Nephron (organoid): ENCODE results near the gene PLIN4.

Source experiments
- H3K27ac Mint-ChIP-seq, 3 experiments: 2 replicates each; pipeline ENCODE4 v1.8.0; 2020; ENCODE audit warnings: mixed read lengths in 3 of 3, mild to moderate bottlenecking in 2 of 3, moderate library complexity in 1 of 3
- H3K27me3 Mint-ChIP-seq: 2 replicates; pipeline ENCODE4 v1.8.0; 2021; ENCODE audit warnings: low read depth, mild to moderate bottlenecking, moderate library complexity, mixed read lengths
- H3K36me3 Mint-ChIP-seq: 2 replicates; pipeline ENCODE4 v1.8.0; 2020; ENCODE audit warnings: low read depth, mixed read lengths
- H3K4me1 Mint-ChIP-seq: 2 replicates; pipeline ENCODE4 v1.8.0; 2020; ENCODE audit warnings: mixed read lengths
- H3K4me3 Mint-ChIP-seq, 3 experiments: 2 replicates each; pipeline ENCODE4 v1.8.0; 2020; ENCODE audit warnings: mild to moderate bottlenecking in 3 of 3, mixed read lengths in 3 of 3, moderate library complexity in 2 of 3
- H3K9me3 Mint-ChIP-seq: 2 replicates; pipeline ENCODE4 v1.8.0; 2020; ENCODE audit warnings: mixed read lengths
- TF ChIP-seq, protein P1 (sequence below), 3 experiments: fragments of 200-600 bp; sonication (generic); IDR thresholded peaks; one replicate each; pipeline ENCODE4 v1.5.0; 2021; ENCODE audit warnings: antibody characterized with exemption in 3 of 3; ENCODE audit not compliant: unreplicated experiment in 3 of 3

PLIN4 gene

DNA sequence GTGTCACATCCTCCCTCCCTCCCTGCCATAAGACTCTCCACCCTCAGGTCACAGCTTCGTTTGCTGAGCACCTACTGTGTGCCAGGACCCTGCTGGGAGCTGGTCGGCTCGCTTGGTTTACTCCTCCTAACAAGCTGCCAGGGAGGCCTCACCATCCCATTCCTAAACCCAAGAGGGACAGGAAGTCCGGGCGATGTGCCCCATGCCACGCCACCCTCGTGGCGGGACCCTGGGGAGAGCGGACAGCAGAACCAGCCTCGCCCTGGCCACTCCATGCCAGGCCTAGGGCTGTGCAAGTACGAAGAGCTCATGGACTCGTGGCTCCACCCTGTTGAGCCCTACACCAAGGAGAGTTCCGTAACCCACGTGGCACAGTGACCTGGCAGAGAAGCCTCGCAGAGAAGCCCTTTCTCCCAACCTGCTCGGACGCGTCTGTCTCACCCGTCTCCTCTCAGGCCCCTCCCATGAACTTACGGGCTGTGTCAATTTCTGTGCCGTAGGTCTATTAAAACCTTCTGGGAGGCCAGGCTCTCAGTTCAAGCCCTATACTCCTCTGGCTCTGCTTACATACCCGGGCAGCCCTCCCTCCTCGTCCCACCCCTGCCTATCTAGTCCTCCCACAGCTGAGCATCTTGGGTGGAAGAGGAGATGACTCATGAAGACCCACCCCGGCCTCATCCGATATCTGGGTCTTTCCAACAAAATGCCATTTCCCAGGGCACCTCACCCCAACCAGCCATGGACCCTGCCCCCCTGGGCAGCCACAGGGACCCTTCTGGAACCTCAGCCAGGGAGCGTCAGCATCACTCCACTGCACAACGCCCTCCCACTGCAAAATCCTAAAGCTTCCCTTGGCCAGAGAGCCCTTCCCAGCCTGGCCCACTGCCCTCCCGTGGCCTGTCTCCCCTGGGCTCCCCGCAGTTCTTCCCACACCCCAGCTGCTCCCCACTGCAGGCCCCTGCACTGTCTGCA is 63.3 kb downstream of the PLIN4 start:
- Mint-ChIP-seq H3K27me3 (no peaks in the 10 kb centered on the region), H3K9me3 (no peaks in the 10 kb centered on the region), H3K4me1 (peaks cover 21% of the 10 kb centered on the region), H3K27ac (peak overlapping the region; percentile 99), H3K36me3 (peaks cover 12% of the 10 kb centered on the region), H3K4me3 (peak overlapping the region; percentile 96 to 98 (median 96))
- TF ChIP-seq, protein P1, sequence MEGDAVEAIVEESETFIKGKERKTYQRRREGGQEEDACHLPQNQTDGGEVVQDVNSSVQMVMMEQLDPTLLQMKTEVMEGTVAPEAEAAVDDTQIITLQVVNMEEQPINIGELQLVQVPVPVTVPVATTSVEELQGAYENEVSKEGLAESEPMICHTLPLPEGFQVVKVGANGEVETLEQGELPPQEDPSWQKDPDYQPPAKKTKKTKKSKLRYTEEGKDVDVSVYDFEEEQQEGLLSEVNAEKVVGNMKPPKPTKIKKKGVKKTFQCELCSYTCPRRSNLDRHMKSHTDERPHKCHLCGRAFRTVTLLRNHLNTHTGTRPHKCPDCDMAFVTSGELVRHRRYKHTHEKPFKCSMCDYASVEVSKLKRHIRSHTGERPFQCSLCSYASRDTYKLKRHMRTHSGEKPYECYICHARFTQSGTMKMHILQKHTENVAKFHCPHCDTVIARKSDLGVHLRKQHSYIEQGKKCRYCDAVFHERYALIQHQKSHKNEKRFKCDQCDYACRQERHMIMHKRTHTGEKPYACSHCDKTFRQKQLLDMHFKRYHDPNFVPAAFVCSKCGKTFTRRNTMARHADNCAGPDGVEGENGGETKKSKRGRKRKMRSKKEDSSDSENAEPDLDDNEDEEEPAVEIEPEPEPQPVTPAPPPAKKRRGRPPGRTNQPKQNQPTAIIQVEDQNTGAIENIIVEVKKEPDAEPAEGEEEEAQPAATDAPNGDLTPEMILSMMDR (IDR thresholded peaks at IDR 0.05; ENCODE audit: unreplicated experiment in 3 of 3), result no peak

DNA sequence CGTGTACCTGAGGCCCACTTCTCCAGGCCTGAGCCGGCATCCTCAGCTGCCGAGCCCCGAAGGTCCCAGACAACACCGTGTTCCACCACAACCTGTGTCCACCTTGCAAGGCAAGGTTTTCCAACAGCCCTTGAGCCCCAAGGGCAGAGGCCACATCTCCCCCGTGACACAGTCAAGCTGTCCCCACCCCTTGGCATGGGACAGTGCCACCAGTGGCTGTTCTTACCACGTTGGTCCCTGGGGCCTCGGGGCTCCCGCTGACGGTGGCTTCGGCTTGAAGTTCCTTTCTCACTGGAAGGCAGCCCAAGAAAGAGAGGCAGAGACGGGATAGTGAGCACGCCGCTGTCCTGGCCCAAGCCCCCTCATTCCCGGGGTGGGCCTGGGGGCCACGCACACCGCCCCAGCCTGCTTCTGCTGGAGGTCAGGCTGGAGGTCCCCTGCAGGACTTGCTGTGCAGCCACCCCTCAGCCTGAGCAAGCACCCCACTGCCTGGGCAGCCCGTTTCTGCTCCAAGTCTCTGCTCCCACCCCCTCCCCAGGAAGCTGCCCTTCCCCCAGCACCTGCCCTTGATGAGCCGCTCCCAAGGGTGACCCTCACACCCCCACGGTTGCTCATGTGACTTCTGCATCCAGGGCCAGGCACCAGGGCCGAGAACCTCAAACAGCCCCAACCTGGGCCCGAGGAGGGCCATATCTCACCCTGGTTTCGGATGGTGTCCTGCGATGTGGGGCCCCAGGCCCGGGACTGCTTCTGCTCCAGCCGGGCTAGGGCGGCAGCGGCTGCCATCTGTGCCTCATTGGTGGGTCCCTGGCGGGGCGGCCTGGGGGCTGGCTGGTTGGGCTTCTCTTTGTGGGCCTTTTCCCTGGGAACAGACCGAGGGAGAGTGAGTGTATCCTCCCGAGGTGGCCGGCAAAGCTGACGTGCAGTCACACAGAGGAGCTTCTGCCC is 64.8 kb downstream of the PLIN4 start:
- H3K27ac Mint-ChIP-seq, result peak overlapping the region in 1 of 3 experiments; percentile 21
- H3K4me1 Mint-ChIP-seq, result peaks cover 31% of the 10 kb centered on the region
- peaks cover 26% of the 10 kb centered on the region for H3K36me3 Mint-ChIP-seq
- no peak overlapping the region for H3K4me3 Mint-ChIP-seq
- no peaks in the 10 kb centered on the region for H3K9me3 Mint-ChIP-seq
- no peaks in the 10 kb centered on the region for H3K27me3 Mint-ChIP-seq
- TF ChIP-seq, protein P1 (IDR thresholded peaks at IDR 0.05; ENCODE audit: unreplicated experiment in 3 of 3), result no peak

DNA sequence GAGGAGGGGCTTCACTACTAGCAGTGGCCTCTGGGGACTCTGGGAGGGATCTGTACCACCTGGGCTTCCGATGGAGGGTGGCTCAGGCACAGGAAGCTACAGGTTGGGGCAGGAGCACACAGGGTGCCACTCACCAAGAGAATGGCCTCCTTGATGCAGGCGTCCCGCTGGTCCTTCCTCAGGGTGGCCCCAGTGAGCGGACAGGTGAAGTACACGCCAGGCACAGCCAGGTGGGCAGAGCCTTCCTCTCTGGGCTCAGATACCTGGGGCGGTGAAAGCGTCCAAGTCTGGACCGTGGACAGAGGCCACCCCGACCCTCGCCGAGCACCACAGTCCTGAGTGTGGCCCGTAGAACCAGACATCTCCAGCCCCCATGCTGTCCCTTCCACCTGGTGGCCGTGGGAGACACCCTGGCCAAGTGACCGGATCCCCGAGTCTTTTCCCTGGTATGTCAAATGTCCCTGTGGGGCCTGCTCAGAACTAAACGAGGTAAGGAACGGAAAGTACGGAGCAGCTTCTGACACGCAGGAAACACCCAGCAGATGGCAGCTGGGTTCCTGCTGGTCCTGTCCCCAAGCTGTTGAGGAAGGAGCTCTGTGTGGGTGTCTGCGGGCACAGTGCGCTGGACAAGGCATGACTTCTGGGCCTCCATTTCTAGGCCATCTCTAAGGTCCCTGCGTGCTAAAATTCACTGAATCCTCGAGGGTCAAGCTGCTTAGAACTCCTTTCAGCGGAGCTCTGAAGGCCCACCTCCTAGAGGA is 65.9 kb downstream of the PLIN4 start:
- H3K4me3 Mint-ChIP-seq, result no peak overlapping the region
- H3K27ac Mint-ChIP-seq, result peak overlapping the region in 1 of 3 experiments; percentile 21
- H3K27me3 Mint-ChIP-seq, result no peaks in the 10 kb centered on the region
- H3K9me3 Mint-ChIP-seq, result no peaks in the 10 kb centered on the region
- TF ChIP-seq, protein P1 (IDR thresholded peaks at IDR 0.05; ENCODE audit: unreplicated experiment in 3 of 3), result no peak
- peaks cover 30% of the 10 kb centered on the region for H3K36me3 Mint-ChIP-seq
- H3K4me1 Mint-ChIP-seq, result peaks cover 34% of the 10 kb centered on the region
